GDM1 (cell line): ENCODE data around the gene ABCA4.

Experiments
- DNase-seq: peaks from one replicate; lab custom pipeline; 2025; lab: John Stamatoyannopoulos, UW

The ABCA4 gene

DNA sequence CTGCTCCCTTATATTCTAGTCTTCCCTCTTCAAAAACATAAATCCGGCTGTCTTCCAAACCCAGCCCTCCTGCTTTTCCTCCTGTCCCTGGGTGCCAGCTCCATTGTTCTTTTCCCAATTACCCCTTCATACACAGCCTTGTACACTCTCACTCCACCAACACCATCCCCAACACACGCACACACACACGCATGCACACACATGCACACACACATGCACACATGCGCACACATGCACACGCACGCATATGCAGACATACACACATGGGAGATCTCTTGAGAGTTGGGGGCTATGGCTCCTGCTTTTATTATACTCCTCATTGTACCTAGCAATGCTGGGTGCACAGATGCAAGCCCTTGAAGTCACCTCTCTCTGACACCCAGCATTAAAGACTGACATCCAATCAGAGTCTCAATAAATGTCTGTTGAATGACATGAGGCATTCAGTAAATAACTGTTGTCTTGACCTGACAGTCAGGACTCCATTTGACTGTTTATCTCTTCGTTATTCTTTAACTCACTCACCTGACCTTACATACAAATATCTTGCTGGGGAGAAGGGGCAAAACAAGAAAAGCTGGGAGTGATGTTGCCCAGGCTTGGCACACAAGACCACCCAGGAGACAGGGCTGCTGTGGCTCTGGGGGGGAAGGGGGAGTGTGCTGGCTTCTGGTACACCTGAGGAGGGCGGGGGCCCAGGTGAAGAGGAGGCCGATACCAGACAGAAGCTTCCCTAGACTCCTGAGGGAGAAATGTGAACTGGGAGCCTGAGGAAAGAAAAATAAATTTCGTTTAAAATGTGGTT is 16.0 kb downstream of the ABCA4 start:
- no peak for DNase-seq

DNA sequence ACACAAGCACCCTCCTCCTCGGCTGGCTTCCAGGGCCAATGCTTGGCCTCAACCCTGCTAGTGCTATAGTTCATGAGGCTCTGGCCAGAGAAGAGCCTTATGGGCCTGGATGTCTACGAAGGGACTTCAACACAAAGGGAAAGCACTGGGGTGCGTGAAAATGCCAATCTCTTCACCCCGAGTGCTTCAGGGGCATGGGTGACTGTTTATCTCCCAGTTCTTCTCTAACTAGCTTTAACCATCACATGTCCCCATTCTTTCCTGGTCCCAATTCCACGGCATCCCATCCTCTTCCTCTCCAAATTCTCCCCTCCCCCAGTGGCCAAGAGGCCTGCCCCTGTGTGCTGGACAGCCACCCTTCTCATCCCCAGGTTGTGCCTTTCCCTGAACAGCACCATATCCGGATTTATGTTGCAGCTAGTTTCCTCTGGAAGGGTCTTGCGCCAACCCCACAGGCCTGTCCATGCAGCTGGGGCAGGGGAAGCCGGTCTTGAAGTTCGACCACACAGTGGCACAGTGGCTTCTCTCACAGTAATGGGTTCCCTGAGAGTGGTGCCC is 16.7 kb downstream of the ABCA4 start:
- DNase-seq = no peak

DNA sequence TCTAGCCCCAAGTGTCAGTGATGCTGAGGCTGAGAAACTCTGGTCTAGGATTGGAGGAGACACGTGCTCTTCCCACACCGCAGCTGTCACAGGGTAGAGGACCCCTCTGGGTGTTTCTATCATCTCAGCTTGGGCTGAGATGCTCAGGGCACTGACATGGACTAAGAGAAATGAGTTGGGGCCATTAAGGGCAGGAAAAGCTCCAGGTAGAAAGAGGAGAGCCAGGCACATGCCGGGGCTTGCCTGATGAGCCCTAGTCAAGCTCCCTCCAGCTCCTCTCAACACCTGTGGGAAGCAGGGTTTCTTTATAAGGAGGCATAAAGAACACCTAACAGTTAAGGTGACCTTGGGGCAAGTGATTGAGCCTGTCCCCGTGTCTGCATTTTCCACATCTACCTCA is 17.3 kb downstream of the ABCA4 start:
- no peak for DNase-seq

DNA sequence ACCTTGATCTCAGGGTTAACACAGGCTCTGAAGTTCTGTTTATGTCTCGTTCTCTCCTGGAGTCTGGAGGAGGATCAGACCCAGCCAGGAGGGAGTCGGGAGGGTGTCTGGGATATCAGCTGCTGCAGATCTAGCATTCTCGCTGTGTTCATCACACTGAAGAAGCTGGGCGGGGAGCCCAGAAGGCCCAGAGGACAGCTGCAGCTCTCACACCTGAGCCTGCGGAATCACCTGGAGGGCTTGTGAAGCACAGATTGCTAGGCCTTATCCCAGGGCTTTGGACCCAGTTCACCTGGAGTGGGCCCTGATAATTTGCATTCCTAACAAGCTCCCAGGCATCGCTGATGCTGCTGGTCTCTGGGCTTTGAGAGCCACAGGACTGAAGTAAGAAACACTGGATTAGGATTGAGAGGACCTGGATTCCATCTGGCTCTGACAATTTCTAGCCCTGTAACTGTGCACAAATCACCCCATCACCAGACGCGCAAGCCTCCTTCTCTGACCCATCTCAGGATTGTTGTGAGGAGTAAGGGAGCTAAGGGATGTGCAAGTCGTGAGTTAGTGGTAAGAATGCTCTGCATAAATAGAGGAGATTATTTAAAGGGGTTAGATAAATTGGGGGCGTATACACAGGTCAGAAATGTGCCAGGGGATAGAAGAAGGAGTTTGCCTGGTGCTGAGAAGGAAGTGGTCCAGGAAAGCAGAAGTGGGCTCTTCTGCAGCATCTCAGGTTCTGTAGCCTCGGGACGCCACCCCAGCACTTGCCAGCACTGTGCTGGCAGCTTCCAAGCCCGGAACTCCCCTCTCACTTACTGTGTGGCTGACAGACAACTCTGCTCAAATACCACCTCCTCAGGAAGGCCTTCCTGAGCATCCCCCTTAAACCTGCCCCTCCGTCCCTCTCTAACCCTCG is 19.1 kb downstream of the ABCA4 start:
- peak; percentile 23 for DNase-seq

DNA sequence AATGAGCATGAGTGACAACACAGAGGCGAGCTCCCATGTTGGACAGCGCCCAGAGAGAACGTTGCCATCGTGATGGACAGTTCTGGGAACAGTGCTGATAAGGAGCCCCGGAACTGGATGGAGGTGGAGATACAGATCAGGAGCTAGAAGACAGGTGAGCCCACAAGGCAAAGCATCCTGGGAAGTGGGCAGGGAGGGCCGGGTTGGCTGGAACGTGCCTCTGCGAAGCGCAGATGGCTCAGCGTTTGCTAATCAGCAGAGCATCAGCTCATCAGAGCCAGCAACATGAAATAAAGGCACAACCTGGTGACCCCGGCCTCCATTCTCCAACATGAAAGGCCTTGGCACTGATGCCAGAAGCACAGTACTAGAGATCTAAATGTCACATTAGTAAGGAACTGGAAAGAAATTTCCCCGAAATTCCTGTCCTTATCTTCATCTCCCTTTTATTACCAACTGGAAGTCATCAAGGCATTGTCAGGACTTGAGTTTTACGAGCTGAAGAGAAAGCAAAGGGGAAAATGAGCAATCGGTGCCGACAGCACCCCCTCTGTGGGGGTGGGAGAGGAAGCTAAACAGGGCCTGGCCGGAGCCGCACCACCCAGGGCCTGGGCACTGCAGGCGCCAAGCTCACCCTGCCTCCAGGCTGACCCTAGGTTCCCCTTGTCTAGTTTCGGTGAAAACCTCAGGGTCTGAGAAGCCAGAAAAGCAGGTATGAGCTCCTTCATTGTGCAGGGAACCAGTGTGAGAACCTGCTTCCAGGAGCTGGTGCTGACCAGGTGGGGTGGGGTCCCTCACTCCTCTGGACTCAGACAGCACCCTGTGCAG is 19.9 kb downstream of the ABCA4 start:
- DNase-seq = no peak

DNA sequence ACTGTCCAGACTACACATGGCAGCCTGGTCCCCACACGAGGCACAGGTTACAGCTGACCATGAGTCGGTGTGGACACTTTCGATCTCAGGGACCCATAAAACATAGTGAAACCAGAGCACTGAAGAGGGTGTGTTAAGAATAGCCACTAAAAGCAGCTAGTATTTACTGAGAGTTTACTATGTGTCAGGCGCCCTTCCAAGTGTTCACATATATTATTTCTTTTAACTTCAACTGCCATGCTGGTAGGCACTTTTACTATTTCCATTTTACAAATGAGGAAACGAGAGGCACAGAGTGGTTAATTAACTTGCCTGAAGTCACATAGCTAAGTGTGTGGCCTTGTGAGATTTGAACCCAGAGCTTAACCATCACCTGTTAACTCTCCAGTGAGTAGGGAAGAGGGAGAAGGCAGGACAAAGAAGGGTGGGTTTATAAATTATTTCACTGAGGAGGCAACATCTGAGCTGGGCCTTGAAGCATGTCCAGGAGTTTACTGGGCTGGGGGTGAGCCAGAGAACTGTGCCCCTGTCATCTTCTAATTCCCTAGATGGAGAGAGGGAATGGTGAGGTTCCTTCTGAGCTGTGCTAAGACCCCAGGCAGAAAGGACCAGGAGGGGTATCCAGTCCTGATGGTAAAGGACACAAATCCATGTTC is 20.7 kb downstream of the ABCA4 start:
- no peak for DNase-seq

DNA sequence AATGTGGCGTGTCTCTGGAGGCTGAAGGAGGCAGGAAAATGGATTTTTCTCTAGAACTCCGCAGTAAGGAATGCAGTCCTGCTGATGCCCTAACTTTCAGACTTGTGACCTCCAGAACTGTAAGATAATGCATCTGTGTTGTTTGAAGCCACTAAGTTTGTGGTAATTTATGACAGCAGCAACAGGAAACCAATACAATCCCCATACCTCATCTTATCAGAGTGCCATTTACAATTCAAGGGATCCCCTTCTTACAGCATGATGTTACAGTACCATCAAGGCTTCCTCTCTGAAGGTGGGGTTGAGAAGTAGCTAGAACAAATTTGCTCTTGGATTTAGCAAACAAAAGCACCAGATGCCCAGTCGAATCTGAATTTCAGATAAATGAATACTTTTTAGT is 21.6 kb downstream of the ABCA4 start:
- DNase-seq = no peak

DNA sequence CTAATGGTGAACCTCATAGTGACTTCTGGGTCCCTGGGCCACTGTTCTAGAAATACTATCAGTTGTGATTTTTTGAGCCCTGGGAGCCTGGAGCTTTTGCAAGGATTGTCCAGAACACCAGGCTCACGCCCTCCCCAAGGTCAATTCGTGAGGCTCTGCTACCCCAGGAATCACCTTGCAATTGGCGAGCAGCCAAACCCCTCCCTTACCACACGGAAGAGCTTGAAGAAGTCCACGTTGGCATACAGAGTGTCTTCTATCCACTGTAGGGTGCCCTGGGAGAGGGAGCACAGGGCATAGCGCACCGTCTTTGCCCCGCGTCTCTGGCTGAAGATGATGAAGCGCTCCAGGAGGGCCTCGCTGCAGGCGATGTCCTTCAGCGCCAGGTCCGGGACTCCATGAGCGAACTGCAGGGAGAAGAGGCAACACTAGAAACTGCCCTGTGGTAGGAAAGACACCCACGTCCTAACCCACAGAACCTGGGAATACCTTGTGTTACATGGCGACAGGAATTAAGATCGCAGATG is 22.3 kb downstream of the ABCA4 start:
- no peak for DNase-seq

DNA sequence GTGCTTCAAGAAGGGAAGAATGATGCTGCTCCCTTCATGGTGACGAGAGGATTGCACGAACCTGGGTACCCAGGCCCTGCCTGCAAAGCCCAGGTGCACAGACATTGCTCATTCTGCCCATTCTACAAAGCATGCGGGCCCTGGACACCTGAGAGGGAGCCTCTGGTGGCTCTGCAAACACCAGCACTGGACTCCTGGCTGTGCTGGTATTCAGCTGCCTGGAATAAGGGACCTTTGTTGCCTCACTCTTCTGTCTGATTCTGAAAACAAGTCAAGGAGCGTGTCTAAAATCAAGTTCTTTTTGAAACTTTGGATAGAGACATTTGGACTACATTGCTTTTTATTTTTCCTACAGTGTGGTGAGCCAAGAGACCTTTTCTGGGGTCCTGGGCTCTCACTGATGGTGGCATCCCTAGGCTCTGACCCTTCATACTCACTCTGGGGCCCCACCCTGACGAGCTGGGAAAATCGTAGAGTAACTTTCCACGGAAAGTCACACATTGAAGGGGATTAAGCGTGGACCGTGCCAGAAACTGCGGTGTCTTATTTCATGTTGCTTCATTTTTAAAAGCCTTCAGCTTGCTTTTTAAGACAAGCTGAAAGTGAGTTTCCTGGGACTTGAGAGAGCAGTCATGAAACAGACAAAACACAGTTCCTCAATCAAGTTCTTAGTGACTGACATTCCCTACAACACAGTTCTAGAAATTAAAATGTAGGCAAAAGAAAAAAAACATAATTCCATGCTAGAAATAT is 24.0 kb downstream of the ABCA4 start:
- no peak for DNase-seq

DNA sequence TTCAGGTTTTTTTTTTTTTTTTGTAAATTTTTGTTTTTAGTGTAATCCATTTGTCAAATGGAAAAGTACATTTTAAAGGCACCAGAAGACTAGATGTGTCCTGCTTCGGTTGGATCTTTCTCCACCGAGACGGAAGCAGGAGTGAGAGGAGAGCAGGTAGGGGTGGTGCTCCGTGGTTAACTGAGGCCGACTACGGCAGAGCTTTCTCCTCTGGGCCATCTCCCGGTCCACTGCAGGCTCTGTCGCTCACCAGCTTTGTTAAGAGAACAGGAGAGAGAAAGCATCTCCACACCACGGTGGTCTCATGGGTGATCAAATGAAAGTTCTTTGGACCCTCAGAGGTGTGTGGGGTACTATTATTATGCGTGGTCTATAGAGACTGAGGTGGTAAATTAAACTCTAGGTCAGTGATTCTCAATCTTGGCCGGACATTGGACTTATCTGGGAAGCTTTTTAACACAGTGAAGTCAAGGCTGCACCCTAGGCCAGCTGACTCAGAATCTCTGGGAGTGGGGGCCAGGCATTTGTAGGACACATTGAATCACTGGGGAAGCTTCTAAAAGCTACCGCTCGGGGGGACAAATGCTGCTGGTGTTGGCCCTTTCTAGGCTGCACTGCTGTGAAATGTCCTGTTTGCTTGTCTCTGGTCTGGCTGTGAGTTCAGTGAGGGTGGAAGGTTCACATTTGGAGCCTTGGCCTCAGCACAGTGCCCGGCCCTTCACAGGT is 25.0 kb downstream of the ABCA4 start:
- no peak for DNase-seq

DNA sequence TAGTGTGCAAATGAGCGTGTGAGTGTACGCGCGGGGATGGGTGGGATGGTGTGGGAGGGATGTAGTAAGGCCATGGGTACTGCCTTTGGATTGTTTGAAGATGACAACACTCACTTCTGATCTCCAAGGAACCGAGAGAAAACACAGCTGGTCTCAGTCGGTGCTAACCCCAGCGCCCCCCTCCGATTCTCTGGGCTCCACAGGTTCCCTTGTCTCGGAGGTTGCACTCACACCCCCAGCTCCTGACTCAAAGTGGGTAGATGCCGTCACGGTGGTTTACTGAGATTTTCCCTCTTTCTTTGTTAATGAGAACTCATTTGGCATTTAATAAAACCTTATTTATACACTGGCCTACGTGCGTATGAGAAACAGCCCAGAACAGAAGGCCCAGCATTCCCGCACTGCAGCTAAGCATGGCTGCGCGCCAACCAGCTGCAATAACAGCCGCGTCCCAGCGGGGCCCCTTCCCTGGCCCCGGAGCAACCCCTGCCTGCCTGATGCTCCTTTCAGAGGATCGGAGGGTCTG is 25.8 kb downstream of the ABCA4 start:
- no peak for DNase-seq

DNA sequence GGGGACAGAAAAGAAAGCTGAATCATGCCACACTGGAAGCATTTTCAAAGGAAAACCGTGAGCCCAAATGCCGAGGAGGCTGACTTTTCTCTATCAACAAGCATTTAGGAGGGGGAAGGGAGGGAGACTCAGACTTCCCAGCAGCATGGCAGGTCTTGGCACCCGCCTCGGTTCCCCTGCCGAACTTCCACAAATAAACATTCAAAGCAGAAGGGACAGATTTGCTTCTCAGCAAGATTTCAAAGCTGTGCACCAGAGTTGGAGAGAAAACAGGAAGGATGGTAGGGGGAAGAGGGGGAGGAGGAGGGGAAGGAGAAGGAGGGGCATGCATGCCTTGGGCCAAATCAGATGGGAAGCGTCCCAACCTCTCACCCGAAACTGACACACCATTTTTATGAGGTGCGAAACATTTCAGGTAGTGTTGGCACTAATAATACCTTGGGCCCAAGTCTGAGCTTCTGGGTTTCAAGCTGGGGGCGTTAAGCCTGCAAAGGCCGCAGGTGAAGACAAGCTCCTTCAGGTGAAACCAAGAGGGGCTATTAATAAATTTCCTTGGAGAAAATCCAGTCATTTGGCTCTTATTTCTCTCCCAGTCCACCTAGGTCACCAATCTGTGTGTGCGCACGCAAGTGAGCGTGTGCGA is 26.4 kb downstream of the ABCA4 start:
- DNase-seq = peak; percentile 63

DNA sequence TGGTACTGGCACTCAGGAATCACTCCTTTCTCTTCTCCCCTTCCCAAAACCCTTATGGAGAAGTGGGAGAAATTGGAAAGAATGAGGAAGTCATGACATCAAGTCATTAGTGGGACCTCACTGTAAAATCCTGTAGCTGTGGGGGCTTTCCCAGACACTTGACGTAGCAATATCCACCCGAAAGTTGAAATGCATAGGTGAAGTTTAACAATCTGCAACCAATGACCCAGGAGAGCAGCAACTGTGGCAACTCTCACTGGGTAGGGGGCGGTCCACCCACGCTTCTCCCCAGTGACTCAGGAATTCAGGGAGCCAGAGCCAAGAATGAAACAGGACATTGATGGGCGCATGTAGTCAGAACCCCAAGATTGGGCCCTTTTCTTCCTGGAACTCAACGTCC is 27.0 kb downstream of the ABCA4 start:
- no peak for DNase-seq

DNA sequence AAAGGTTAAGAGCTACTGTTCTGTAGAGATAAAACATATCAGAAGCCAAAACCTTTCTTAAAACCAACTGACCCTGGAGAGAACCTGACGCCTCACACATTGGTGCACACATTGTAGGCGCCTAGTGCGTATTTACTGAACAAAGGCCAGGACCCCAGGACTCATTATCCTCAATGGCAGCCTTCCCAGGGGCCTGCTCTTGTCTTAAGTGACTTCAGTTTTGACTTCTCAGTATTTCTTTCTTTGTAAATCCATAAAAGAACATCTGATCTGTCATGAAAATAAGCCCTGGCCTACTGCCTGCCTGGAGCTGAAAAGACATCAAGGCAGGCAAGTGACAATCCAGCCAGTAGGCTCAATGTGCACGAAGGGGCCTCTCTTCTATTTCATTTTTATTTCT is 27.6 kb downstream of the ABCA4 start:
- no peak for DNase-seq

DNA sequence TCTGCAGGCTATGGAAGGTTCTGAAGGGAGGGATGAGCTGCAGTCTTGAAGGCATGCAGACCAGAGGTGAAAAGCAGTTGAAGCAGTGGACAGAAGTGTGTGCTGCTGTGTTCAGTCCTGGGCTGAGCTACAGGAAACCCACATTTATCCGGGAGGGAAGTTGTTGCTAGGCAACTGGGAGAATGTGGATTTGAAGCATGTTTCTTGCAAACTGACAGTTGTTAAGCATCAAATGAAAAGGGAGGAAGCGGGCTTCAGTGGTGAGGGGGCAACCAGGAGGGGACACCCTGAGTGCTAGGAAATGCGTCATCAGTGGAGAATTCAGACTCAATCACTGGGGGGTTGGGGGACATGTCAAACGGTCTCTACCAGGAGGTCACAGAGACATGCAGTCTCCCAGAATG is 28.7 kb downstream of the ABCA4 start:
- peak; percentile 99 for DNase-seq

DNA sequence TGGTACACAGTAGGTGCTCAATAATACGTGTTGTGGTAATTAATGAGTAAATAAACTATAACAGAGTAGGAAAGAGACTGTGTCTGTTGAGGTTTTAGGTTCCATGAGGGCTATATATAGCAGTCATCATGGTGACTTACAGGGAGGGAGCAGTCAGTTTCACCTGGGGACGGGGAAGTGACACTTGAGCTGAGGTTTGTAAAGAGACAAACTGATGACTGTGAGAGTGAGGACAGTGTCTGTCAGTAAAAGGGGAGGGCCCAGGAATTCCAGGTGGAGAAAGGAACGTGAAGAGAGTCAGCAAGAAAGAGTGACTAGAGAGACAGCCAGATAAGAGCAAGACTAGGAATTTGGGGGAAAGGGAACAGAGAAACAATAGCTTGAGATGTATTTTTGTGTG is 30.2 kb downstream of the ABCA4 start:
- no peak for DNase-seq

DNA sequence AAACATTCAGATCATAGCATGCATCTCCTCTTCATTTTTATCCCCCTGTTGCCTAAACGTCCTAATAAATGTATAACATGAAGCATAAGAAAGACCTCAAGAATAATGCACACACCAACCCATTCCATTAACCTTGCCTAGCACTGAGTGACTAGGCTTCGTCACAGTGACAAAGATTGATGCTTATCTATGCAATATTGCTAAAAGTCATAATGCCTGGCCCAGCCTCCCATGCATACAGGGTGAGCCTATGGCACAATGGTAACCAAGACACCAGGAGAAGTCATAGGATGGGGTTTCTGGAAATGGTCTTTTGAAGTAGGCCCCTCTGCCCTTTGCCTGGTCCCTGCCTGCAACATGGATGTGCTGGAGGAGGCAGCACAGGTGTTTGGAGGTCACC is 33.8 kb downstream of the ABCA4 start:
- no peak for DNase-seq

DNA sequence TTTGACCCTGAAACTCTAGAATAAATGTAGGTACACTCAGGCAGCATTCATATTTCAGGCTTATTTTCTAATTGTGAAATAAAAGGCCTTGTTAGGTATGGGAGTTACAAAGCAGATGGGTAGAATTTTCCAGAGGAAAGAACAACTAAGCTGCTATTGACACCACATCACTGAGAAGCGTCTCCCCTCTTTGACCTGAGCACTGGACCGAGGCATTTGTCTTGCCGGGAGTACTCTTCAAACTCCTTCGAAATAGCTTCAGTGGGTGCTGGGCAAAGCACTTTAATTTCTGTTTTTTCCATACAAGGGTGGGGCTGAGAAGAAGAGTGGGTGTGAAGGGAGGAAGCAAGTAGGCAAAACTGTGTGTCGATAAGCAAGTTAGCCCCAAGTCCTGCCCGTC is 36.4 kb downstream of the ABCA4 start:
- no peak for DNase-seq

DNA sequence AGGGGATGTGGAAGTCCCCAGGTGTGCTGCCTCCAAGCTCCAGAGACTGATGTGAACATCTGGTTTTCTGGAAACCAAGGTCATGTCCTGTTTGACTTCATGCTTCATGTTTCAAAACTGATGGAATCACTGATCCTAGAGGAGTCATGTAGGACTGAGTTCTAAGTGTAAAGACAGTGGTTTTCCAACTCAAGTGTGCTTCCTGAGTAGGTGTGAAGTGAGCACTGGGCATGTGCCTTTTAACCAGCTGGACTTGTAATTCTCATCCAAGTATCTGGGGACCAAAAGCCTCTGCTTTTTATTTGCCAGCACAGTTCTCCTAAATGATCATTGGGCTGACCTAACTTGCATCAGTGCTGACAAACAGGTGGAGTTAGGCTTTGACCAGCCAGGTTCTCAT is 36.9 kb downstream of the ABCA4 start:
- no peak for DNase-seq
